B cell (primary cell): Measurements from ENCODE around the gene SRRM1. TPM values are rescaled to one million over a fixed set of nuclear protein-coding genes. Genes with fewer than 3 reads are reported as not detected.
"Not testable (repeated sequence)": the region's sequence is repeated elsewhere in the genome, so short reads cannot be mapped to it uniquely, and the experiment has no call there.

Source experiments
- ATAC-seq: fragments of 200-7000 bp; cut with Tn5 transposase; one replicate; pipeline ENCODE4 v1.10.0; 2021; ENCODE audit warnings: low read depth, mild to moderate bottlenecking, moderate number of reproducible peaks, moderate library complexity
- CTCF ChIA-PET: fragments of 350-600 bp; sonication (Branson Sonifier 250); formaldehyde crosslinking; loops from one replicate; lab custom pipeline; 2021; ENCODE audit warnings: antibody characterized with exemption, inconsistent platforms; lab: Charles Lee
- POLR2A ChIA-PET: fragments of 350-600 bp; sonication (Branson Sonifier 250); formaldehyde crosslinking; loops from one replicate; lab custom pipeline; 2021; ENCODE audit warnings: antibody characterized with exemption; lab: Charles Lee
- DNase-seq: peaks from one replicate; pipeline ENCODE4 v3.0.0; 2013
- H2AFZ ChIP-seq: 2 replicates; pipeline ENCODE4 v1.6.1; 2012; ENCODE audit warnings: mild to moderate bottlenecking, low read depth, low read length; ENCODE audit not compliant: insufficient read depth, poor library complexity, severe bottlenecking
- H3K27ac ChIP-seq, 2 donors: 1 replicate in 1 of 2; 2 replicates in 1 of 2; pipeline ENCODE4 v1.5.1; 2012 to 2013; ENCODE audit warnings: low read length in 2 of 2, mild to moderate bottlenecking in 2 of 2, moderate library complexity in 1 of 2
- H3K27me3 ChIP-seq, 4 experiments: fragments of 200-600 bp in 1 of 4; sonication (generic) in 1 of 4; replicated peaks in 1 of 4; 1 replicate in 2 of 4; 2 replicates in 2 of 4; pipeline versions ENCODE4 v1.6.1 to v1.7.0; 2013 to 2016; ENCODE audit warnings: low read length in 3 of 4, mild to moderate bottlenecking in 2 of 4, mixed read lengths in 1 of 4, moderate library complexity in 1 of 4; ENCODE audit not compliant: insufficient read depth in 4 of 4, control insufficient read depth in 3 of 4; ENCODE audit errors: control extremely low read depth in 1 of 4
- H3K36me3 ChIP-seq, 2 experiments: replicated peaks in 1 of 2; 1 replicate in 1 of 2; 2 replicates in 1 of 2; pipeline versions ENCODE4 v1.6.1 to v1.7.1; 2013; ENCODE audit warnings: low read length in 1 of 2; ENCODE audit not compliant: insufficient read depth in 2 of 2, control insufficient read depth in 1 of 2; ENCODE audit errors: control extremely low read depth in 1 of 2, extremely low read depth in 1 of 2
- H3K4me1 ChIP-seq, 2 donors: fragments of 200-600 bp in 1 of 2; sonication (generic) in 1 of 2; 1 replicate in 1 of 2; 2 replicates in 1 of 2; pipeline versions ENCODE4 v1.5.1 to v1.6.1; 2013 to 2017; ENCODE audit warnings: low read length in 2 of 2; ENCODE audit not compliant: control insufficient read depth in 2 of 2, insufficient read depth in 2 of 2
- H3K4me2 ChIP-seq: replicated peaks from 2 replicates; pipeline ENCODE3; 2012; ENCODE audit warnings: mild to moderate bottlenecking, low read depth, low read length; ENCODE audit not compliant: poor library complexity, severe bottlenecking
- H3K4me3 ChIP-seq, 5 experiments: fragments of 200-600 bp in 1 of 5; sonication (generic) in 1 of 5; 1 replicate in 3 of 5; 2 replicates in 2 of 5; pipeline versions ENCODE4 v1.5.1 to v1.7.0; 2011 to 2016; ENCODE audit warnings: low read length in 4 of 5, mild to moderate bottlenecking in 4 of 5, low read depth in 2 of 5, control low read depth in 1 of 5, moderate library complexity in 1 of 5; ENCODE audit not compliant: insufficient read depth in 1 of 5; ENCODE audit errors: control extremely low read depth in 1 of 5, extremely low read depth in 1 of 5
- H3K79me2 ChIP-seq: fragments of 200-600 bp; sonication (generic); one replicate; pipeline ENCODE4 v1.6.0; 2016; ENCODE audit warnings: low read length; ENCODE audit not compliant: control insufficient read depth, insufficient read depth
- H3K9ac ChIP-seq: fragments of 200-600 bp; sonication (generic); 2 replicates; pipeline ENCODE4 v1.6.1; 2017; ENCODE audit warnings: mild to moderate bottlenecking, low read length, moderate library complexity
- H3K9me3 ChIP-seq, 3 donors: one replicate each; pipeline versions ENCODE4 v1.6.1 to v1.7.1; 2013; ENCODE audit warnings: low read length in 2 of 3; ENCODE audit not compliant: control insufficient read depth in 2 of 3, insufficient read depth in 1 of 3; ENCODE audit errors: control extremely low read depth in 1 of 3
- H4K20me1 ChIP-seq: 2 replicates; pipeline ENCODE4 v1.6.0; 2012; ENCODE audit warnings: mild to moderate bottlenecking, low read length; ENCODE audit not compliant: insufficient read depth, control insufficient read depth, poor library complexity, severe bottlenecking
- H3K27ac Mint-ChIP-seq: one replicate; pipeline ENCODE4 v1.8.0; 2021; ENCODE audit warnings: mixed read lengths
- H3K27me3 Mint-ChIP-seq: one replicate; pipeline ENCODE4 v1.8.0; 2021; ENCODE audit warnings: mixed read lengths
- H3K4me1 Mint-ChIP-seq: one replicate; pipeline ENCODE4 v1.8.0; 2021; ENCODE audit warnings: mixed read lengths
- H3K4me3 Mint-ChIP-seq: one replicate; pipeline ENCODE4 v1.8.0; 2021; ENCODE audit warnings: mixed read lengths
- H3K9me3 Mint-ChIP-seq: one replicate; pipeline ENCODE4 v1.8.0; 2022; ENCODE audit warnings: mixed read lengths; ENCODE audit not compliant: insufficient read depth
- CTCF ChIP-seq: fragments of 200-600 bp; IDR thresholded peaks from one replicate; pipeline ENCODE4 v1.8.0; 2022; ENCODE audit warnings: antibody characterized with exemption, mild to moderate bottlenecking
- EZH2 ChIP-seq: IDR thresholded peaks from 2 replicates; pipeline ENCODE4 v1.6.1; 2012; ENCODE audit warnings: borderline replicate concordance, low read depth, mild to moderate bottlenecking, moderate library complexity, low read length; ENCODE audit not compliant: insufficient read depth, poor library complexity, severe bottlenecking
- WGBS: methylation state at CpG from one replicate; pipeline ENCODE4 v1.1.5; 2013; ENCODE audit warnings: missing lambda C conversion rate; ENCODE audit not compliant: insufficient coverage; 5-methylcytosine and 5-hydroxymethylcytosine counted together
- intact Hi-C: fragments of 100-400 bp; cut with micrococcal nuclease; formaldehyde crosslinking; loops from one replicate; pipeline ENCODE4 v1.10.0; 2022
- polyA plus RNA-seq: library from polyadenylated mRNA; depleted of rRNA; stranded (reverse); fragments of >200 nt; gene quantifications from 2 replicates; pipeline ENCODE4 v1.2.3, GENCODE V29; 2012
- total RNA-seq, 2 donors: library from RNA; stranded (reverse); fragments of 120-200 nt in 1 of 2; gene quantifications; 1 replicate in 1 of 2; 2 replicates in 1 of 2; pipeline versions ENCODE4 v1.2.3 to v1.2.4, GENCODE V29; 2013 to 2022

SRRM1 gene
- total and polyA plus RNA-seq, 2 donors (not counting 1 experiment from before 2014, with no cell fraction given) = 88.5 to 238 TPM

GRCh38 chr1:24696756-24697330, 53.7 kb downstream of the SRRM1 start:
- Histone ChIP-seq H4K20me1 (no peaks in the 10 kb centered on the region), H2AFZ (no peak overlapping the region), H3K4me1 (peaks cover 30 to 32% of the 10 kb centered on the region in 2 donors), H3K9ac (no peak overlapping the region), H3K4me2 (no peak overlapping the region), H3K27me3 (no peaks in the 10 kb centered on the region), H3K36me3 (no peaks in the 10 kb centered on the region), H3K27ac (no peak overlapping the region), H3K9me3 (peaks cover 0 to 6% (median 0%) of the 10 kb centered on the region in 3 donors), H3K79me2 (no peaks in the 10 kb centered on the region), H3K4me3 (no peak overlapping the region)
- Mint-ChIP-seq H3K4me1 (peaks cover 34% of the 10 kb centered on the region), H3K27ac (peak overlapping the region; percentile 75), H3K9me3 (no peaks in the 10 kb centered on the region), H3K4me3 (peak overlapping the region; percentile 34), H3K27me3 (no peaks in the 10 kb centered on the region)
- ChIA-PET CTCF (interaction anchor here (0.7 to 5.7 kb wide), 7 partner anchors 8 to 741 kb away, joined by 3 to 46 read pairs (median 4); no protein-coding TSS in a partner anchor), POLR2A (interaction anchor here (0.6 to 1.0 kb wide), 2 partner anchors 48 to 51 kb away, joined by 3 to 11 read pairs; partner anchors contain the start of gene CLIC4)
- no peak for TF ChIP-seq CTCF
- no peak for TF ChIP-seq EZH2
- DNase-seq (no peak), ATAC-seq (no peak)
- intact Hi-C loops = loop anchor here (5.0 kb wide), 1 partner anchor 35 kb away; no protein-coding TSS in a partner anchor
- 80% methylated on average over 14 of the region's 15 CpGs for WGBS

GRCh38 chr1:24697453-24698001, 54.4 kb downstream of the SRRM1 start:
- POLR2A ChIA-PET = interaction anchor here (0.6 kb wide), 2 partner anchors 36 to 47 kb away, joined by 3 to 6 read pairs; partner anchors contain the start of gene CLIC4
- 100% methylated on average over 5 of the region's 7 CpGs for WGBS
- H3K4me3 Mint-ChIP-seq, H3K27ac ChIP-seq, H3K9ac ChIP-seq, H3K9me3 Mint-ChIP-seq, H4K20me1 ChIP-seq, H3K36me3 ChIP-seq, H3K79me2 ChIP-seq, DNase-seq, ATAC-seq, H3K4me3 ChIP-seq, H2AFZ ChIP-seq, H3K9me3 ChIP-seq, H3K27me3 Mint-ChIP-seq, H3K27me3 ChIP-seq, H3K4me2 ChIP-seq: not testable (repeated sequence)
- CTCF ChIA-PET = interaction anchor here (1.1 to 5.7 kb wide), 4 partner anchors 9 to 151 kb away, joined by 3 to 46 read pairs (median 25); no protein-coding TSS in a partner anchor
- Mint-ChIP-seq H3K27ac (peak overlapping the region; percentile 26), H3K4me1 (peaks cover 34% of the 10 kb centered on the region)
- intact Hi-C loops = loop anchor here (5.0 kb wide), 1 partner anchor 35 kb away; no protein-coding TSS in a partner anchor
- peaks cover 30 to 32% of the 10 kb centered on the region in 2 donors for H3K4me1 ChIP-seq

GRCh38 chr1:24698326-24698725, 55.2 kb downstream of the SRRM1 start:
- not testable (repeated sequence) for H3K79me2 ChIP-seq, ATAC-seq, H3K4me3 Mint-ChIP-seq, H4K20me1 ChIP-seq, H2AFZ ChIP-seq, H3K27ac Mint-ChIP-seq, H3K36me3 ChIP-seq, H3K9me3 Mint-ChIP-seq, DNase-seq, H3K27me3 ChIP-seq, H3K27ac ChIP-seq, H3K9me3 ChIP-seq, H3K27me3 Mint-ChIP-seq, H3K4me2 ChIP-seq, H3K9ac ChIP-seq, H3K4me3 ChIP-seq
- POLR2A ChIA-PET = interaction anchor here (0.7 kb wide), 1 partner anchor 47 kb away, joined by 7 read pairs; the partner anchor contains the start of gene CLIC4
- H3K4me1 Mint-ChIP-seq = peaks cover 34% of the 10 kb centered on the region
- intact Hi-C loops = loop anchor here (5.0 kb wide), 1 partner anchor 34 kb away; no protein-coding TSS in a partner anchor
- WGBS = 100% methylated on average over 5 of the region's 8 CpGs
- CTCF ChIA-PET = interaction anchor here (1.1 to 5.7 kb wide), 3 partner anchors 10 to 132 kb away, joined by 3 to 46 read pairs (median 11); no protein-coding TSS in a partner anchor
- peaks cover 30 to 32% of the 10 kb centered on the region in 2 donors for H3K4me1 ChIP-seq
